Fibroblast of mammary gland (primary cell): ENCODE results near the gene KCNIP2.
A peak's percentile ranks its signal among the peaks of the same experiment; 100 is the strongest.

Experiments used
- DNase-seq: peaks from one replicate; pipeline ENCODE4 v3.0.0-alpha.2; 2010; ENCODE audit warnings: low read depth
- H3K4me3 ChIP-seq: 2 replicates; pipeline ENCODE4 v1.5.1; 2011; ENCODE audit warnings: low read depth, mild to moderate bottlenecking, low read length, moderate library complexity; ENCODE audit not compliant: control insufficient read depth
- TF ChIP-seq, protein P1 (sequence below): conservative IDR thresholded peaks from 2 replicates; pipeline ENCODE4 v1.5.1; 2011; ENCODE audit warnings: low read depth, low read length, inconsistent platforms; ENCODE audit not compliant: control insufficient read depth, insufficient read depth

The KCNIP2 gene

DNA sequence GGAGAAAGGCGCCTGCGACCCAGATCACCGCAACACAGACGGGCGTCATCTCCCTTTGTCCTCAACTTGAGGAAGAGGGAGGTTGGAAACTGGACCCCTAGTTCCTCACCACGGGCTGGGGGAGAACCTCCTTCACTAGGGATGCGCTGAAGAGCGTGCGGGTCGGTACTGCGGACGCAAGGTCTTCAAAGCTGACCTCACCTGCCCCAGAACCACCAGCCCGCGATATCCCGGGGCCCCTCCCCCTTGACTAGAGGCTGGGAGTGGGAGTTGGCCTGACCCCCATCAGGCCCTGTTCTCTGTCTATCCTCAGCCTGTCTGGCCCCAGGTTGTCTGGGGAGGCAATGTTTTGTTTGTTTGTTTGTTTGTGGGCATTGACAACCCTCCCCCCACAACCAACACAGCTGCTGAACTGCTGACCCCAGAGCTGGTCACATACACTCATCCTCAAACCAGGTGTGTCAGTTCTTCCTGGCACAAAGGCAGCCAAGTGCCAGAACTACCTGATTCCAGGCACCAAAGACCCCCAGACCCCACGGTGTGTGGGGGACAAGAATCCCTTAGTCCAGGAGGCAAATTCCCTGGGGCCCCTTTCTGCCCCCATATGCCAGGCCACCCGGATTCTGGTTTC lies 63.3 kb downstream of the KCNIP2 start:
- DNase-seq = no peak
- H3K4me3 ChIP-seq = peak overlapping the region; percentile 16
- TF ChIP-seq, protein P1, sequence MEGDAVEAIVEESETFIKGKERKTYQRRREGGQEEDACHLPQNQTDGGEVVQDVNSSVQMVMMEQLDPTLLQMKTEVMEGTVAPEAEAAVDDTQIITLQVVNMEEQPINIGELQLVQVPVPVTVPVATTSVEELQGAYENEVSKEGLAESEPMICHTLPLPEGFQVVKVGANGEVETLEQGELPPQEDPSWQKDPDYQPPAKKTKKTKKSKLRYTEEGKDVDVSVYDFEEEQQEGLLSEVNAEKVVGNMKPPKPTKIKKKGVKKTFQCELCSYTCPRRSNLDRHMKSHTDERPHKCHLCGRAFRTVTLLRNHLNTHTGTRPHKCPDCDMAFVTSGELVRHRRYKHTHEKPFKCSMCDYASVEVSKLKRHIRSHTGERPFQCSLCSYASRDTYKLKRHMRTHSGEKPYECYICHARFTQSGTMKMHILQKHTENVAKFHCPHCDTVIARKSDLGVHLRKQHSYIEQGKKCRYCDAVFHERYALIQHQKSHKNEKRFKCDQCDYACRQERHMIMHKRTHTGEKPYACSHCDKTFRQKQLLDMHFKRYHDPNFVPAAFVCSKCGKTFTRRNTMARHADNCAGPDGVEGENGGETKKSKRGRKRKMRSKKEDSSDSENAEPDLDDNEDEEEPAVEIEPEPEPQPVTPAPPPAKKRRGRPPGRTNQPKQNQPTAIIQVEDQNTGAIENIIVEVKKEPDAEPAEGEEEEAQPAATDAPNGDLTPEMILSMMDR = no peak

DNA sequence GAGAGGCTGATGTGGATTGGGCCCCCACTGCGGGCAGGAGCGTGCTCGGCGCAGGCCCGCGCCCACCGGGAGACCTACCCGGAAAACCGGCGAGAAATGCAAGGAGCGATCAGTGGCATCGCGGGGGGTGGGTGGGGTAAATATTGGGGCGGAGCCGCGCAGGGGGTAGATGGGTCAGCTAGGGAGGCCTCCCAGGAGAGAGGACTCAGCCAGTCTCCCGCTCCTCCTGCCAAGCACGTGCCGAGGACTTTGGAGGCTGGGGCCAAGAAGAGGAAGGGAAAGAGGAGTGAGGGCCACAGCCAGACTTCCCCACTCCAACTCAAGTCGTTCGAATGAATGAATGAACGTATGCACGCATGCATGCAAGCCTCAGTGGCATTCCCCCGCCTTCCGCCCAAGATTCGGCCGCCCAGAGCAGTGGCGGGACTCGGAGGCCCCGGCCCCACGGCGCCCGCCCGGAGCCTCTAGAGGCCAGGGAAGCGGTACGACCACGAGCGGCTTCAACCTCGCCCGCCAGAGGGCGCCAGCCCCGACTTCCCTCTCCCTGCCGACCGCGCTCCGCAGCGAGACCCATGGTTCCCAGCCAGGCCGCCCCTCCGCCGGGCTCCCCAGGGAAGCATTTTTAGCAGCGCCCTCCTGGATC lies 63.9 kb downstream of the KCNIP2 start:
- TF ChIP-seq, protein P1 = peak; percentile 54
- H3K4me3 ChIP-seq = peak overlapping the region; percentile 22
- peak; percentile 60 for DNase-seq

DNA sequence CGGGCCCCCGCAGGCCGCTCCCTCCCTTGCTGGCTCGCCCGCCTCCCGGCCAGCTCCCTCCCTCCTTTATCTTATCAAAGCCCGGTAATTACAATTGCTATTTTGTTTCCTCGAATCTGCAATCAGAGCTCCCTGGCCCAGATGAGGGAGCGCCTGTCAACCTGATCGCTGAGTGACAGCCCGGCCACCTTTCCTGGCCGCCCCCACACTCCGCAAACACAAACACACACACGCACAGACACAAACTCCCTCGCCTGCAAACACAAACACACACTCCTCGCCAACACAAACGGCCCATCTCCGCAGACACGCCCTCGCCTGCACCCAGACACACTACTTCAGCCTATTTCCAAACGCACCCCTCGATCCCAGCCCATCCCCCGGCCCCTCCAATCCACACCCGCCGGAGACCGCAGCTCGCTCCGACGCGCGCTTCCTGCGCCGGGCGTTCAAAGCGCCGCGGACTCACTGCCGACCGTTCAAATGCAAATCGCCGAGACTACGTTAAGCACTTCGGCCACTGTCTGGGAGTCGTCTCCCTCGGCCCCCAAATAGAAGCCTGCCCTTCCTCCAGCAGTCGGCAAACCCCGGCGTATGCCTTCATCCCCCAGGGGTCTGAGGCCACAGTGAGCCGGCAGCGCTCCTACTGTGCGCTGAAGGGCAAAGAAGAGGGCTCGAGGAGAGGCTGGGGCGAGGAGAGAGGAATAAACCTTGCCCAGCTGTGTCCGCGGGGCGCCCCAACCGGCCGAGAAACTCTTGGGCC lies 64.6 kb downstream of the KCNIP2 start:
- DNase-seq = peak; percentile 30
- H3K4me3 ChIP-seq = peak overlapping the region; percentile 22
- TF ChIP-seq, protein P1 = no peak

DNA sequence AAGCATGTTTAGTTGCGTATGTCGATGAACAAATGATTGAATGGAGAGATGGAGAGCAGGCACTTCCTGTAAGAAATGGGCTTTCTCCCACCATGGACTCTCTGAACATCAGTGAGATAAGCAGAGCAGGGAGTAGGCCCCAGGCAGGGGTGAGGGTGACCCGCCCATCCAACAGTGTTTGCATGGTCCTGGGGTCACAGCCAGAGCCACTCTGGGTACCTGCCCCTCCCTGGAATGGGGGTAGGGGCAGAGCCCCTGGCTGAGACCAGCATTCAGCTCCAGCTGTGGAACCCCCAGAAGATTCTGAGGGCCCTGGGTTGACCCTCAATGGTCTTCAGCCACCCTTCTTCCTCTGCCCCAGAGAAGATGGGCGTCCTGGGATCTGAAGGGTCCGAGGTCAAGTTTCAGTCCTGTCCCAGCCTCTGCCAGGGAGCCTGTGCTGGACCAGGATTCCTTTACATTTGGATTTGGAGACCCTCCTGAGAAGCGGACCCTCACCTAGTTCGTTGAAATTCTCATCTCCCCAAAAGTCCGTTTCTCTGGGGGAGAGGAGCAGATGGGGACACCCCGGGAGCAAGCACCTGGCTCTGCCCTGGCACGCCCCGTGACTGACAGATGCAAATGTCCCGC lies 65.3 kb downstream of the KCNIP2 start:
- no peak overlapping the region for H3K4me3 ChIP-seq
- DNase-seq = no peak
- TF ChIP-seq, protein P1 = no peak

DNA sequence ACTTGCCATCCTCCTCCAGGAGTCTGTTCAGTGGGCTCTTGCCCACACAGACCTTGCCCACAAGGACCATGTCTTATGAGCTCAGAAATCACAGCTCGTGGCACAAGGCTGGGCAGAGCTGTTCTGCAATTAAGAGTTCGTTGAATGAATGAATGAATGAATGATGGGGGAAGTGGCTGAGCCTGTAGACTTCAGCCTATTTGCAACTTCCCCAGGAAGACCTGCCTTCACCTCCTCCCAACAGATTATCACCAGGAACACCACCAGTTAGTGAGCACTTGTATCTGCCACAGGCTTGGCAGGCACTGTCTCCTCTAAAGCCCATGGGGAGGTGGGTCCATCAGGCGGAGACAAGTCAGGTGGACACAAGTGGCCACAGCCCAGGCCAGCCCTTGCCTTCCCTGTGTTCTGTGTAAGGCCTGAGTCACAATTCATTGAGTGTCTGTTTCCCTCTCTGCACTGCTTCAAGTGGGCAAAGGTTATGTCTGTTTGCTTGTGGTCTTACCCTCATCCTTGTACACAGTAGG lies 65.9 kb downstream of the KCNIP2 start:
- TF ChIP-seq, protein P1 = no peak
- H3K4me3 ChIP-seq = no peak overlapping the region
- DNase-seq = no peak

DNA sequence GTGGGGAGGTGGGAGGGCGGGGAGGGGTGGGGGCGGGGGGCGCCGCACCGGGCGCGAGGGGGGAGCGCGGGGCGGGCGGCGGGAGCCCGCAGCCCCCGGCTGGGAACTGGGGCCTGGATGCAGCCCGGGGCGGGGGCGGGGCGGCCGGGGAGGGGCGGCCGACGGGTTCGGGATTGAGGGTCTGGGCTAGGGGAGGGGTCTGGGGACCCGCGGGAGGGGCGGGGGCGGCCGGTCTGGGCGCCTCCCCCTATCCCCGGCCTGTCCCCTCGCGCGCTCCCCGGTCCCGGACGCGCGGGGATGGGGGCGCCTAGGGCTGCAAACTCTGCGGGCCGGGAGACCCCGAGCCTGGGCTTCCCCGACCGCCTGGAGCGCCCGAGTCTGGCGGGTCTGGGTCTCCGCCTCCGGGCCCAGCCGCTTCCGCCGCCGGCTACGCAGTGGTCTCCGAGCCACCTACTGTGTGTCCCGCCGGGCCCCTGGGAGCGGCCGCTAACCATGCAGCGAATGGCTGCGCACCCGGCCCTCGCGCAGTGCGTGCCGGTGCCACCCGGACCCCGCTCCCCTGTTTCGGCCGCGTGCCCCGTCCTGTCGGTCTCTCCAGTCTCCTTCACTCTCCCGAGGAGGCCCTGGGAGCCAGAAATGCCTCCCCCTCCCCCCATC lies 67.3 kb downstream of the KCNIP2 start:
- TF ChIP-seq, protein P1 = no peak
- H3K4me3 ChIP-seq = no peak overlapping the region
- DNase-seq = no peak
